Subcutaneous adipose tissue (tissue), 4 donors: ENCODE results near the gene TNFRSF13B. TPM values are rescaled to one million over a fixed set of nuclear protein-coding genes. Genes with fewer than 3 reads are reported as not detected.

ENCODE experiments used
- small RNA-seq: library from RNA; depleted of rRNA; stranded (forward); fragments of <200 nt; gene quantifications from one replicate; pipeline ENCODE3, GENCODE V24; 2016
- total RNA-seq, 4 donors: library from RNA; depleted of rRNA; stranded (reverse); fragments of >200 nt; gene quantifications; one replicate each; pipeline ENCODE4 v1.1.0, GENCODE V29; 2016

Gene TNFRSF13B
- total RNA-seq, 4 donors from 2014 or later, result not detected

Small RNA genes lying within 50 kb of the gene (small RNA-seq; reads per million reads assigned to genes)
- not detected for gene AL353996.1

Other genes with a start within 250 kb of the TNFRSF13B start
- 100 to 1,000 TPM in 2 of 4 donors, 10 to 100 TPM in 2; 68.7 to 168 (median 99.7) TPM for gene MPRIP, start 70.3 kb upstream of the TNFRSF13B start, total RNA-seq
- 10 to 100 TPM in 1 of 4 donors, 1 to 10 TPM in 3; 3.4 to 18.1 (median 3.7) TPM for gene PLD6, start 234.2 kb upstream of the TNFRSF13B start, total RNA-seq